HG03460 (cell line): ENCODE measurements around the gene MOBP.
"Not testable (repeated sequence)": the region's sequence is repeated elsewhere in the genome, so short reads cannot be mapped to it uniquely, and the experiment has no call there.

ENCODE experiments used
- ATAC-seq: cut with Tn5 transposase; IDR thresholded peaks from one replicate; pipeline ENCODE4 v1.9.1; 2021; ENCODE audit not compliant: unreplicated experiment

Gene MOBP

DNA sequence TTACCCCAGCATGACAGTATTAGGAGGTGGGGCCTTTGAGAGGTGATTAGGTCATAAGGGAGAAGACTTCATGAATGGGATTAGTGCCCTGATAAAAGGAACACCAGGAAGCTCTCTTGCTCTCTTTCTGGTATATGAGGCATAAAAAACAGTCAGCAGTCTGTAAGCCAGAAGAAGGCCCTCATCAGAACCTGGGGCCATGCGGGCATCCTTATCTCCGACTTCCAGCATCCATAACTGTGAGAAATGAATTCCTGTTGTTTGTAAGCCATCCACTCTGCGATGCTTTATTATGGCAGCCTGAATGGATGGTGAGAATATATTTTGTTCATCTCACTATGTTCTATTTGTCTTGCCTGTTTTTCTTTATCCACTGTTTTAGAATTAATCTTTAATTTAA, 17.7 kb upstream of the MOBP start:
- no peak for ATAC-seq

DNA sequence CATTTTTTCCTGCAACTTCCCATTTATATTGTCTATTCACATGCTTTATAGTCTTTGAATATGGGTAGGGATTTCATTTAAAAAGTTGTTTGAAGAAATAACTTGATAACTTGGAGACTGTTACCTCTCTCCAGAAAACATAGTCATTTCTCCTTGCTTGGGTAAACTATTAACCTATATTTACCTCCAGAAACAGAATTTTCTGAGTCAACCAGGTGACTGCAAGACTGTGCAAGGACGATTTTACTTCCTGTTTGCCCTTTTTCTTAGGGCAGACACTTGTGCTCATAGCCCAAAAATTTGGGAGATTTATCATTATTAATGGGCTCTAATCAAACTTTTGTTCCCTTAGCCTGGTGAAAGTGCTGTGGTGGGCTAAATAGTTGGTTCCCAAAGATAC, 14.3 kb upstream of the MOBP start:
- ATAC-seq, result peak; percentile 52

DNA sequence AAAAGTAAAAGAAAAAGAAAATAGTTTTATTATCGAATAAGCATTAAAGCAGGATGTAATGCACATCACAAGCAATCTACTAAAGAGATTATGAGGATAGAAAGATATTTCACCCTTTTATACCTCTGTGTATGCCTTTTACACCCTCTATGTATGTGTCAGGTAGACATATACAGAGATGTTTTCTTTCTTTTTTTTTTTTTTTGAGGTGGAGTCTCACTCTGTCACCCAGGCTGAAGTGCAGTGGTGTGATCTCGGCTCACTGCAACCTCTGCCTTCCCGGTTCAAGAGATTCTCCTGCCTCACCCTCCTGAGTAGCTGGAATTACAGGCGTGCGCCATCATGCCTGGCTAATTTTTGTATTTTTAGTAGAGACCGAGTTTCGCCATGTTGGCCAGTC, 13.6 kb upstream of the MOBP start:
- ATAC-seq, result not testable (repeated sequence)

DNA sequence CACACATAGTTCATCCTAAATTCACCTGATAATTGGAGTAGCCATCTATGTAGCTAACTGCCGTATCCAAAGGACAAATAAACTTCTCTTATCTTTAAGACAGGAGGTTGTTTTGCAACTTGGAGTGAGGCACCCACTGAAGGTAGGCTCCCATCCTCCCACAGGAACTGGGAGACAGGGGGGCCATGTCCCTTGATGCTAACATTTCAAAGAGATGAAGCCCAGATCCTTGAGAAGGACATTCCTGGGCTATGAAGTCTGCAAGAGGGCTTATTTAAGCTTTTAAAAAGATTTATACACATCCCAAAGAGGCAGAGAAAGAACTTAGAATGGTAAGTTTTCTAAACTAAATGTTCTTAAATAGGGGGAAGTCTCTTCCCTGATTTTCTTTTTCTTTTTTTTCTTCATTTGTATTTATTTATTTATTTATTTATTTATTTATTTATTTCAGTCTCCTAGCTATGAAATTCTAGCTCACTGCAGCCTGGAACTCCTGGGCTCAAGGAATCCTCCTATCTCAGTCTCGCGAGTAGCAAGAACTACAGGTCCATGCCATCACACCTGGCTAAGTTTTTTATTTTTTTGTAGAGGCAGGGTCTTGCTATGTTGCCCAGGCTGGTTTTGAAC, 12.8 kb upstream of the MOBP start:
- no peak for ATAC-seq

DNA sequence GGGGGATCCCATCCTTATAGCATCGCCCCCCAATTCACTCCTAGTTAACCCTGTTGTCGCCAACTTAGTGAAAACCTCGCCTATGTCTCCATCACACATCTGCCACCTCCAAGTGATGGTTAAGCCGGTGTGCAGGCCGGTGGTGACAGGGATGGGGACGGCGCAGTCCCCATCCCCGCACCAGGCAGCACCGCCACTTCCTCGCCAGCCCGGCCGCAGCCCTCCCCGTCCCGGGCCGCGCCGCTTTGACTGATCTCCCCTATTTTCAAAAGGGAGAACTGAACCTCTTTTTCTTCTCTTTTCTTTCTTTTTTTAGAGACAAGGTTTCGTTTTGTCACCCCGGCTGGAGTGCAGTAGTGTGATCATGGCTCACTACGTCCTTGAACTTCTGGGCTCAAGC, 11.3 kb upstream of the MOBP start:
- no peak for ATAC-seq

DNA sequence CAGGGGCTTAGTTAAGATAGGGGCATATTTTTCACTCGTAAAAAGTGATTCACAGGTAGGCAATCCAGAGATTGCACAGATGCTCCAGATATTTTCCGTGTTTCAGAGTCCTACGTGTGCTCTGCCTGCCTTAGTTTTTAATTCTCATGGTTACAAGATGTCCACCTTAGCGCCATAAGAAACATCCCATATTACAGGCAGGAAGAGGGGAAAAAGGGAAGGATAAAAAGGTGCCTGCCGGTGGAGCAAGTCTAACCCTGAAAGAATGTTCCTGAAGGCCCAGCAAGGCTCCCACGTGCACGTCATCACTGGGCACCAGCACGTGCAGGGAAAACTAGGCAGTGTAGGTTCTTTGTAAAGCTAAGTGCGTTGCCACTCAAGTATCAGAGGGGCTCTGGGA, 10.1 kb upstream of the MOBP start:
- ATAC-seq, result no peak

DNA sequence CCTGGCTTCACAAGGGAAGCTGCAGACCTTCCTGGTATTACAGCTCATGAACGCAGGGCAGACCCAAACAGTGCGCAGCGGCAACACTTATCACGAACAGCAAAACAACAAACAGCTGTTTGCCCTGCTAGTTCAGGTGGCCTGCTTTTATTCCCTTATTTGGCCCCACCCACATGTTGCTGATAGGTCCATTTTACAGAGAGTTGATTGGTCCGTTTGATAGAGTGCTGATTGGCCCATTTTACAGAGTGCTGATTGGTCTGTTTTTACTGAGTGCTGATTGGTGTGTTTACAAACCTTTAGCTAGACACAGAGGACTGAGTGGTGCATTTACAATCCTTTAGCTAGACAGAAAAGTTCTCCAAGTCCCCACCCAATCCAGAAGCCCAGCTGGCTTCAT, 8.9 kb upstream of the MOBP start:
- not testable (repeated sequence) for ATAC-seq

DNA sequence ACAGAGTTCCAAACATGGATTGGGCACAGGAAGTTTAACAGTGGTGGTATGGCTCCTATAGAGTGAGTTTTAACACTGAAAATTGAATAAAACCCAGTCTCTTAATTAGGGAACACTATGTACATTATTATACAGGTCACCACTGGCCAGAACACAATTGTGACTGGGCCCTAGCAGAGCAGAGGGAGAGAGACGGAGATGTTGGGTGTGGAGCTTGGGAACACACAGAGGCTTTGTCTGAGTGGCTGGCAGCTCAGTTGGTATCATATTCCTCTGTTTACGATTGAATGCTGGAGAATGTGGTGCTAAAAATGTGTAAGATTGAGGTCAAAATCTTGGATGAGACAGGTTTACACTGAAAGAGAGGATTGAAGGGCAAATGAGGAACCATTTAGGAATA, 6.8 kb upstream of the MOBP start:
- no peak for ATAC-seq

DNA sequence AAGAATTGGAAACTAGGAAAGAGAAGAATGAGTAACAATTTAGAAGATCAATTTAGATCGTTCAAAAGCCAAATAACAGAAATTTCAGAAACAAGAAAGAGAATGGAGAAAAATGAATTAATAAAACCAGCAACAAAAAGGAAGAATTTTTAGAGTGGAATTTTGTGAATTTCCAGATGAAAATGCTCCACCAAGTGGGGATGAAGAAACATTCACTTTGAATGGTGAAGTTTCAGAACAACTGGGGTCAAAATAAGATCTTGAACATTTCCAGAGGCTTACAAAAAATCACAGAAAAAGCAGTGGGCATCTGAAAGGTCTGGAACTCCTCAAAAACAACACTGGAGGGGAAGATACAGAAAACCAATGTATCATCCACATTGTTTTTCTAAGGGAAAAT, 4.2 kb upstream of the MOBP start:
- no peak for ATAC-seq

DNA sequence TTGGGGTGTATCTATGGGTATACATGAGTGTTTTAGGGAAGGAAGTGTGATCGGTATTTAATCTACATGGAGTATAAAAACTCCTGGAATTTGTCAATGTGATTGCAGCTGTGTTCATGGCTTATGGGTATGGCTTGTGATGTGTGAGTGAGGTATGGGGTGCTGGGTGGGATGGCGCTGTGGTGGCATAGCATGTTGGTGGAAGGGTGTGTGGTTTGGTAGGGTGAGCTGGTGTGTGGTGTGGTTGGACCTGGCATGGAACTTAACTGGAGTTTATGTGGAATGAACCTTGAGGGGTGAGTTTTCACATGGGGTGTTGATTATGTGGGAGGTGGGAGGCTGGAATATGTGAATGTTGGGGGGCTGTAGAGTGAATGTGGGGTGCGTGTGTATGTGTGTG, 492 bp upstream of the MOBP start:
- ATAC-seq, result no peak

DNA sequence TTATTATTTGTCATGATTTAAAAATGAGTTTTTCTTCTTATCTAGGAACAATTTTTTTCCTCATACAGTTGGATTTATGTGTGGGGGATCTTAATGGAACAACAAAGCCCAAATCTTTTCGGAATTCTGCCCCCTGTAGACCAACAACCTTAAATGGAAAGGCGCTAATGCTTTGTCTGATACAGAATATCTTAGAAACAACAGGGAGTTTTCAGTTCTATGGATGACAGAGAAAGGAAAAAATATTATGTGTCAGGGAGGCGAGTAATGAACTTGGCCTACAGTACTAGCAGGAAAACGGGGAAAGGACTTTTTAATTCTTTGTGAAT, 592 bp downstream of the MOBP start:
- ATAC-seq, result no peak

DNA sequence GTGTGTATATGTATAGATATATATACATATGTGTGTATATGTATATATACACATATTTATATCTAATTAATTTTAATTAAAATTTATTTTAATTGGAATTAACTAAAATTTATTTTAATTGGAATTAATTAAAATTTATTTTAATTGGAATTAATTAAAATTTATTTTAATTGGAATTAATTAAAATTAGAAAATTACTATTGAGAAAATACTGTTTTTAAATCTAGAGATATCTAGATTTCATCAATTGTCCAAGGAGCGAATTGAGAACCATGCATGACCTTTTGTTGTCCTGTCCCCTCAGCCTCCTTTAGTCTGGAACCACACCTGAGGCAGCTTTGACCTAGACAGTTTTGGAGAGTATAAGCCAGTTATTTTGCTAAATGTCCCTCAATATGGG, 1.8 kb downstream of the MOBP start:
- ATAC-seq, result no peak

DNA sequence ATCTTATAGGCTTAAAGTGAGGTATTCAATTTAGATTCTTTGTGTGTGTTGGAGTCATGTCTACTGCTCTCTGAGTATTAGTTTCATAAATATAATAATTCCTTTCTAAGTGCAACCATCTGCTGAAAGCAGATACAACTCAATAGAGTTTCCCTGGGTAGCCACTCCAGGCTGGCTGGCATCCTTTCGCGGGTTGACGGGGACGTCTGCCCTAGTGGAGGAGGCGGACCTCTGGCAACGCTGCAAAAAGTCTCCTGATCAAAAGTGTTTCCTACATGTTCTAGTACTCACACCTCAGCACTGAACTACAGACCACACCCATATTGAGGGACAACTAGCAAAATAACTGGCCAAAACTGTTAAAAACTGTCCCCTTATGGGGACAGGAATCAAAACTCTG, 2.5 kb downstream of the MOBP start:
- ATAC-seq, result no peak

DNA sequence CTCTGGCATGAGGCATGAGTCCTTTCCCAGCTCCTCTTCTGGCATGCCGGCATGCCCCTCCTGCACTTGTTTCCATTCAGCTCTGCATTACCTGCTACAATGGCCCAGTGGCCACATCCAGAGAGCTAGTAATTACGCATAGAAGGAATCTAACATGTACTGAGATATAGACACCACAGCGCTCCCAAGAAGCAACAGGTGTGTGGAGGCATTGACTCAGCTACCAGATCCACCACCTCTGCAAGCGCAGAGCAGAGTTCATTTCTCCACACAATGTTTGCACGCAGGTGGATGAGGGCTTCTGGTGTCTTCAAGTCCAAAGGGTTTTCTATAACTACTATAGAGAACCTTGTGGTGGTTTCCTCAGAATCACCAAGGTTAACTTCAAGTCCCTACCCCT, 4.2 kb downstream of the MOBP start:
- ATAC-seq, result no peak

DNA sequence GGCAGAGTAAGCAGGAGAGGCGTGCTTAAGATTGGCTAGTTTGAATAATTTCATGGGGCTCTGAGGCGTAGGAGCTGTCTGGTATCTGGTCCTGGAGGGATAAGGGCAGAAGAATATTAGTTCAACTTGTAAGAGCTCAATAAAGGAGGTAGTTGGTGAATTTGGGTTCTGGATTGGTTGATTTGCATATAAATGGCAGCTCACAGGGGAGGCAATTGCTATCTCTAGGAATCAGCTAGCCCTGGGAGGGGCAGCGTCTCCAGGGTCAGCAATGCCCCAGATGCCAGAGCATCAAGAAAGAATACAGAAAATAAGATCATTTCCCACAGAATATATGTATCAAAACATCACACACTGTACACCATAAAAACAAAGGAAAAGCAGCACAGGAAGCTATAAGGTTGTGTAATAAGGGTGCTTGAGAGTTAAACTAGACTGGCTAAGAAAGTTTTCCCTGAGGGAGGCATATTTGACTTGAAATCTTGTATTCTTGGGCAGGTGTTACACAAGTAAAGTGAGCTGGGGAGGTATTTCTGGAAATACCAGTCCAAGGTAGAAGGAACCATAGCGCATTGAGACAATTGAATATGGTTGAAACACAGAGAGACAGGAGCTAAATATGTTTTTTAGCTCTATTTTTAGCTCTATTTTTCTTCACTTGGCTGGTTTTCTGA, 6.1 kb downstream of the MOBP start:
- no peak for ATAC-seq

DNA sequence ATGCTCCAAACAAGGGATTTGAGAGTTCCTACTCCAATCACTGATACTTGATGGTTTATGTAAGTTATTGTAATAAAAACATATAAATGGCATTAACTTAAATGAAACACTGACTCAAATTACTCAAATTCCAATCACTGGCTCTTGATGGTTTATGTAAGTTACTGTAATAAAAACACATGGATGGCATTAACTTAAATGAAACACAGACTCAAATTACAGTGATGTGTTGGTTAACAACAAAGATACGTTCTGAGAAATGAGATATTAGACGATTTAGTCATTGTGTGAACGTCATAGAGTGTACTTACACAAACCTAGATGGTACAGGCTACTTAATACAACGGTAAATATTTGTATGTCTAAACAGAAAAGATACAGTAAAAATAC, 6.6 kb downstream of the MOBP start:
- no peak for ATAC-seq

DNA sequence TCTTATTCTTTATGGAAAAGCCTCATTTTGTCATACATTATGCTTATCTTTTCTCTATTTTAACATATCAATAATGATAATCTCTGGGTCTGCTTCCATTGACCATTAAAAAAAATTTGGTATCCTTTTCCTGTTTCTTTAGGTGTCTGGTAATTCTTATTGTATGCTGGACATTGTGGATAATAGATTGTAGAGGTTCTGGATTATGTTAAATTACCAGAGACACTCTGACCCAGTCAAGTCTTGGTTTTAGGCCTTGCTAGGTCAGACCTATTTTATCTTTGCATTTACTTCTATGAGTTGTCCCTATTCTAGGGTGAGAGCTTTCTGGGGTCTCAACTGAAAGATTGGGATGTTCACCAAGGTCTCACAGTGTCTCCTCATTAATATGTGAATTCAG, 9.3 kb downstream of the MOBP start:
- ATAC-seq, result no peak

DNA sequence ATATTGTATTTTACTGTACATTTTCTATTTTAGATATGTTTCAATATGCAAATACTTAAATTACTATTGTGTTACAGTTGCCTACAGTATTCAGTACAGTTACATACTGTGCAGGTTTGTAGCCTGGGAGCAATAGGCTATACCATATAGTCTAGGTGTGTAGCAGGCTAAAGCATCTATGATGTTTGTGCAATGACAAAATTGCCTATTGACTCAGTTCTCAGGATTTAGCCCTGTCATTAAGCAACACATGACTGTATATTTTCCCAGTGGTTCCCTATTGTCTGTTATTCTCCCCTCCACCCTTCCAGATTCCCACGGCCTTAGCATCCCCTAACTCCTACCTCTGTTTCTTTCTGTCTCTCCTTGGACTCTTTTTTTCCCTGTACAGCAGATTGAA, 10.7 kb downstream of the MOBP start:
- no peak for ATAC-seq

DNA sequence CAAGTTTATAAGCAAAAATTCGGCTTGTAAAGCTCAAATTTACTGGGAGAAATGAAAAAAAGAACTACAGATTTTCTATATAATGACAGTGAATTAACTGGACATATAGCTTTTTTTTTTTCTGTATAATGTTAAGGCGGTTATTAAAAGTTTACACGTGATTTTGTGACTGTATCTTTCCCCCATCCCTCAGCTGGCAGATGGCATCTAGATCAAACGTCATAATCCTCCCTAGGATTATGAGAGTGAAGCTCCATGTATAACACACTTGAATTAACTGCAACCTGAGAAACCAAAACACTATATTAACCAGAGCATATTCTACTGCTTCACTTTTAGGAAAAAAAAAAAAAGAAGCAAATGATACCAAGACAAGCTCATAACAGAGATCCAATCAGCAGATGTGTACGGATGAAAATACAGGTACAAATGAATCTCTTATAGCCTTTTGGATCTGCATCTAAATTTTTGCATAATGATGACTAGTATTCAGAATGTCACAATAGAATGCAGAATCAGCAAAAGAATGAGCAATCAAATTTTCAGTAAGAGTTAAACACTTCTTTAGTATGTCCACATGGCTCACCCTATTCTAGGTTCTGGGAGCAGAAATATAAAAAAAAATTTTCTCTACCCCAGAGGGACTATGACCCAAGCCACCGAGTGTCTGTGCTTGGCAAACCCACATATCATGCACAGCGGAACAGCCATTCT, 12.4 kb downstream of the MOBP start:
- ATAC-seq, result no peak

DNA sequence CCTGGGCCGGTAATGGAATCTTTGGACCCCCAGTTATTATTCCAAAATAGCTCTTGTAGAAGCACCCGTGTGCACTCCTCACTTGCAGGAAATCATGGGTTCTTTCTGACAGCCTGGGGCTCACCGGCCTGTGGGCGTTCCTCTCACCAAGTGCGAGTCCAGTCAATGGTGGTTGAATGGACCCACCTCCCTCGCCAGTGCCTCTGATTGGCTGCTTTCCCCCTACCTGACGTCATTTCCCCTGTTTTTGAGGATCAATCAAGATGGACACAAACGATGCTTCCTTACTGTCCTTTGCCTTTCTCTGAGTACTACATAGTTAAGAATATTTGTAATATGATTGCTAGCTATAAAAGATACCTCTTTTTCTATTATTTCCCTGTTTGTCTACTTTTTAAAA, 18.1 kb downstream of the MOBP start:
- ATAC-seq, result no peak

DNA sequence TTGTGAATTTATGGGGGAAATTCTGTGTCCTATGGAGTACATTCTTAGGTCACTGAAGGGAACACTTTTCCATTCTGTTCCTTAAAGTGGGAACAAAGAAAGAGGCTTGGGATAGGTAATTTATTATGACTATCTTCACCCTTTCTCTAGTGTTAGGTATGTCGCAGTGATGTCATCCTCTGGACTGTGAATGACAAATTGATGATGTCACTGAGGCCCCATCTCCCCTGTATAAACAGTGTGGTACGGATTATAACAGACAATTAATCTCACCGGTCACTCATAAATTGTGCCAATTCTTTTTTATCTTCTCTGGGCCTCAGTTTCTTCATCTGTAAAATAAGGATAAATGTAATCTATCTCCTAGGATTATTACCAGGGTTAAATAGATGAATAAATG, 23.5 kb downstream of the MOBP start:
- ATAC-seq, result no peak

DNA sequence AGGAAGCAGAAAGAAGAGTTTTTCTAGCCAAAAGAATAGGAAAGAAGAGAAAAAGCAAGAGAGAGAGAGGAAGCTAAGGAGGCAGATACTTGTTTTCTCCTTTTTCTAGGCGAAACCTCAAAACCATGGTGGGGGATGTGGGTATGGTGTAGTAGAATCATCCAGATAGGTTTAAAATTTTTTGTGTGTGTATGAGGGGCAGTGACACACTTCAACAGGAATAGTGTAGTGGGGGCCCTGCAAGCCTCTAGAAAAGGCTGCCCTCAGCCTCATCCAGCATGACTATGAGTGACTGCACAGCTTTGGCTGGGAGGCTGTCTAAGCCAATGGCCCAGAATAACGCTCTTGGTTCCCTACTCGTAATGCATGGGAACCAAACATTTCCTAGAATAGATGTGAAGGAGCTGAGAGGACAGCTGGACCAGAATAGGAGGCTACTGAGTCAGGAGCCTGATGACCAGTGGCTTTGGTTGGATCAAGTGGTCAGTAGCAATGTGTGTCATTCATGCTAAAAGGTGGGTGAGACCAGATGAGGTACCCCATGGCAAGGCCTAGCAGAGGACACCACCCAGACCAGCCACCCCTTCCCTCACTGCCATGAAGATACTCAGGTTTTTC, 24.4 kb downstream of the MOBP start:
- no peak for ATAC-seq
